T-helper 1 cell treated with Interleukin-12 subunit alpha and Interleukin-12 subunit beta and Interleukin-4 antibody, amounts not matched to agents 30 ng/mL and 1 ng/mL, for 36 hours (primary cell): ENCODE results near the gene CYP4F8. TPM values are rescaled to one million over a fixed set of nuclear protein-coding genes. Genes with fewer than 3 reads are reported as not detected.
"Not testable (repeated sequence)": the region's sequence is repeated elsewhere in the genome, so short reads cannot be mapped to it uniquely, and the experiment has no call there.

Source experiments
- intact Hi-C: fragments of 100-400 bp; cut with micrococcal nuclease; formaldehyde crosslinking; loops from one replicate; pipeline ENCODE4 v1.15.1; 2024
- total RNA-seq: library from RNA; stranded (reverse); gene quantifications from 2 replicates; pipeline ENCODE4 v1.2.3, GENCODE V29; 2022

The CYP4F8 gene
- not detected in 2 replicates for total RNA-seq

DNA sequence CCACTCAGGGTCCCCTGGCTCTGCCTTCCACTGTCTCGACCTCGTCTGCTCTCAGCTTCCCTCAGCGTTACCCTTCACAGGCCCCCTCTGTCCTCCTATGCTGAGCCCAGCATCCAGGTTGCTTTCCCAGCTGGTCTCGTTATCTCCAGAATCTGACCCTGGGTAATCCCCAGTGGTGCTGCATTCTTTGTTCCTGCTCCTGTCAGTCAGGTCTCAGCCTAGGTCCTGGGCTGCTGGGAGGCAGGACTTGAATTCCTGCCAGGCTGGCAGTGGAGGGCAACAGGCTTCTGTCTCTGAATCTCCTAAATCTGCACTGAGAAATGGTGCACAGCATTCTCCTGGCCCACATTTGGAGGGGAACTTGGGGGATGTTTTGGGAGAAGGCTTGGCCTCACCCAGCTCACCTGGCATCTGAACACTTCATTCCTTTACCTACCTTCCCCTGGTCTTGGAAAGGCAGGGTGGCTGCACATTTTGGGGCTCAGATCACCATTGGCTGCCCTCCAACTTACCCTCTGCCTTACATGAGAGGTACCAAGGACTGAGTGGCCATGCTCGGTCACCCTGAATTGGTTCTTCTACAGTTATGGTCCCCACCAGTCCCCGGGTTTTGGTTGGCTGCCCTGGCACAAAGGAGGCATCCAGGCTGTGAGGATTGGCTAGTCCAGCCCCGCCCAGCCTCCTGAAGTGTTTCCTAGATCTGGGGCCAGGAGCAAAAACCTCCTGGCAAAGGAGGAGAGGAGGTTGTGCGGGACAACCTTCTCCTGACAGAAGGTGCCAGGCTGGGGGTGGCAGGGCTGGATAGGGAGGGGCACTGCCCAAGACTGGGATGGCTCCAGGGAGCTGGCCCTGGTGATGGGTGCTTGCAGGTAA, at the start of gene CYP4F8:
CYP4F8 (plus strand) TSS at position 712 of the 873 bp plus-strand sequence. CDS start 399 bp downstream, outside the sequence.
- intact Hi-C loops, result no loop called here

DNA sequence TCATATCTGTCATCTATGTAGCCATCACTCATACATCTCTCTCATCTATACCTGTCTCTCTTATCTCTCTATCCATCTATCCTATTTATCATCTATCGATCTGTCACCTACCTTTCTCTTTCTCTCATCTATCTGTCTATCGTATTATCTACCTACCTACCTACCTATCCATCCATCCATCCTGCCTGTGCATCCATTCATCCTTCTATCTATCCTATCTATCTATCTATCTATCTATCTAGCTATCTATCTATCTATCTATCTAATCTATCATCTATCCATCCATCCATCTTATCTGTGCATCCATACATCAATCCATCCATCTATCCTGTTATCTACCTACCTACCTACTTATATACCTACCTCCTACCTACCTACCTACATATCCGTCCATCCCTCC, 44.6 kb upstream of the CYP4F8 start:
- intact Hi-C loops, result no loop called here

- intact Hi-C loops, result no loop called here
Observed at GRCh38 chr19:15575406-15575805, 39.6 kb upstream of the CYP4F8 start.

GRCh38 chr19:15576526-15577156, 38.4 kb upstream of the CYP4F8 start:
- intact Hi-C loops, result no loop called here

DNA sequence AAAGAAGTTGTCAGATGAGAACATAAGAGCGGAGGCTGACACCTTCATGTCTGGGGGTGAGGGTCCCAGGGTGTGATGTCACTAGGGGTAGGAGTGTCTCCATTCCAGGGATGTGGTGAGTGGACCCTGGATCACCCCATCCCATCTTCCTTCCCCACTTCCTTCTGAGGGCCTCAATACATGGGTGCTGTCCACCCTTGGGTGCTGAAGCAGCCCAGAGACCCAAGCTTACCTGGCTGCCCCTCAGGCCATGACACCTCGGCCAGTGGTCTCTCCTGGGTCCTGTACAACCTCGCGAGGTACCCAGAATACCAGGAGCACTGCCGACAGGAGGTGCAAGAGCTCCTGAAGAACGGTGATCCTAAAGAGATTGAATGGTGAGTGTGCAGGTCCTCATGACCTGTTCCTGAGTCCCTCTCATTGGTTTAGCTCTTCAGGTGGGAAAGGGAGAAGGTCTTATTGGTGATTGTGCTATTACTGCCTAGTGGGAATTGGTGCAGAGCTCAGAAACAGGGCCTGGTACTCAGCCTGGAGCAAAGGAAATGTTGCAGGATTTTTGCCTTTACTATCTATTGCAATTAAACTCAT, 37.7 kb upstream of the CYP4F8 start:
- intact Hi-C loops, result no loop called here

GRCh38 chr19:15583346-15583745, 31.7 kb upstream of the CYP4F8 start:
- intact Hi-C loops, result no loop called here

DNA sequence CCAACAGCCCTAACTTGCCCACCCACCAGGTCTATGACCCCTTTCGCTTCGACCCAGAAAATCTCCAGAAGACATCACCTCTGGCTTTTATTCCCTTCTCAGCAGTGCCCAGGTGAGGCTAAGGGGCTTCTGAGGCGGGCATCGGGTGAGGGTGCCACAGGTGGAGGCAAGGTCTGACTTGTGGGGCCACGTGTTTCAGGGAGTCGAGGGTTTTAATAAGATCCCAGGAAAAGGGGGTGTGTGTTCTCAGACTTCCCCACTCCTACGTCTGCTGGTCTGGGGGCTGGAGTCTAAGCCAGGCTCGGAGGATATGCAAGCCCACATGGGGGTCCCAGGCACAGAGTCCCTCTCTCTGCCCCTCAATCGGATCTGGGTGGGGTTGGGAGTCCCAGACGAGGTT, 30.9 kb upstream of the CYP4F8 start:
- intact Hi-C loops, result loop anchor here (1.0 kb wide), 1 partner anchor 601 kb away; the partner anchor contains the start of gene FAM32A

DNA sequence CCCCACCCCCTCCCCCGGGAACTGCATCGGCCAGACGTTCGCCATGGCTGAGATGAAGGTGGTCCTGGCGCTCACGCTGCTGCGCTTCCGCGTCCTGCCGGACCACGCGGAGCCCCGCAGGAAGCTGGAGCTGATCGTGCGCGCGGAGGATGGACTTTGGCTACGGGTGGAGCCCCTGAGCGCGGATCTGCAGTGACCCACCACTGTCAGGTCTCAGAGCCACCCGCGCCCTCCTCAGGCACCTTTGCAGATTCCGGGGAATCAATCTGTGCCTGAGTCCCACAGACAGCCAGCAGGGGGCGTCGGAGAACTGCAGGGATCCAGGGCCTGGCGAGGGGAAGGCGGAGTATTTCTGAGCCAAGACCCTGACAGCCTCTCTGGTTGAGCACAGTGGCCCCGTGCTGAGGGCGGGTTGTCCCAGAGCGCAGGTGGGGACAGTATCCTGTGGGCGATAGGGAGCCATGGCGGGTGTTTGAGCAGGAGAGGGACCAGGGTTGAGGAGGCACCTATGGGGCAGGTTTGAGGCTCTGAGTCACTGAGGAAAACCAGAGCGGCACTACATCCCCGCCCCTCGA, 30.4 kb upstream of the CYP4F8 start:
- intact Hi-C loops, result loop anchor here (1.0 kb wide), 1 partner anchor 601 kb away; the partner anchor contains the start of gene FAM32A

GRCh38 chr19:15587663-15588062, 27.4 kb upstream of the CYP4F8 start:
- intact Hi-C loops, result no loop called here

GRCh38 chr19:15588265-15588664, 26.8 kb upstream of the CYP4F8 start:
- intact Hi-C loops, result no loop called here

DNA sequence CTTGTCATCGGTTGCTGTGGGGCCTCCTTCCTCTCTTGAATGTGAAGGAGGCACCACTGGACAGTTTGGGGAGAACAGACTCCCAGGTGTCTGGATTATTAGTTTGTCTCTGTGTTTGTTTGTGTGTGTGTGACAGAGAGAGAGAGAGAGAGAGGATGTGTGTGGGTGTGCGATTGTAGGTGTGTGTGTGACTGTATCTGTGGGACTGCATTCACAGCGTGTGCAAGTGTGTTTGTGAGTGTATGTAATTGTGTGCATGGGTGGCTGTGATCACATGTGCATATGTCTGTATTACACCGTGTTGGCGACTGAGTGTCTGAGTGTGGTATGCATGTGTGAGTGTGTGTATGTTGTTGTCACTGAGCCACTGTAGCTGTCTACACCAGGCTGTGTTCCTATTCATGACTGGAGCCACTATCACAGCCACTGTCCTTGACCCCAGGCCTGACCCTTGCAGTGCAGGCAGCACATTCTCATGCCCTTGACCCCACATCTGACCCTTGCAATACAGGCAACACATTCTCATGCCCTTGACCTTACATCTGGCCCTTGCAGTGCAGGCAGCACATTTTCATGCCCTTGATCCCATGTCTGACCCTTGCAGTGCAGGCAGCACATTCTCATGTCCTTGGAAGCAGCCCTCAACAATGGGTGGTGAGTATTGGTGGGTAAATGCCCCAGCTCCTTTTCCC, 25.1 kb upstream of the CYP4F8 start:
- intact Hi-C loops, result no loop called here

GRCh38 chr19:15591796-15592195, 23.2 kb upstream of the CYP4F8 start:
- intact Hi-C loops, result no loop called here

- intact Hi-C loops, result not testable (repeated sequence)
Observed at GRCh38 chr19:15592506-15592905, 22.5 kb upstream of the CYP4F8 start.

DNA sequence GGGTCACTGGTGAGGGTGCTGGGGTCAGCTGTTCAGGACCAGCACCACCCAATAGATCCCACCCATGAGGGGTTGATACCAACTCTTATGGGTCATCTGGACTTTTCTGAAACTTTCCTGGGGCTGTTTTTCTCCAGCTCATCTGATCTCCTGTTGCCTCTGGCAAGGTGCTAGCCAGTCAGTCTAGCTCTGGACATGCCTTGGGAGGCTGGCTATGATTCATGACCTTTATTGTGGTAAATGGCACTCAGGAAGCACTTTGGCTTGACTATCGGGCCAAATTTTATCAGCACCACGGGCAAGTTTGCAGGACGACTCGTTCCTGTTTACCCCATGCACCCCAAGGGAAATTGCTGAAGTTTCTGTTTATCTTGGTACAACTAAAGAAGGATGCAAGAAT, 21.3 kb upstream of the CYP4F8 start:
- intact Hi-C loops, result not testable (repeated sequence)

DNA sequence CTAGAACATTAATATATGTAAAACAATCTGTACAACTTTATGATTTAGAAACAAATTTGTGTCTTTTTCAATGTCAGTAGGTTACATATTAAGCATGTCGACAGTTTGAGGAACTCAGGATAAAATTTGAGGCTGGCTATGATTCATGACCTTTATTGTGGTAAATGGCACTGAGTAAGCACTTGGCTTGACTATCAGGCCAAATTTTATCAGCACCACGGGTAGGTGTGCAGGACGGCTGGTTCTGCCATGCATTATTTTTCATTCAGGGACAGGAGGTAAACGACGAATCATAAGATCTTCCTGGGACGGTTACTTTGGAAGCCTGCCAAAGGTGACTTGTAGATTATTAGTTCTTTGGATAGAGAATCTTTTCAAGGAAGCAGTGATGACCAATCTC, 19.9 kb upstream of the CYP4F8 start:
- intact Hi-C loops, result no loop called here

DNA sequence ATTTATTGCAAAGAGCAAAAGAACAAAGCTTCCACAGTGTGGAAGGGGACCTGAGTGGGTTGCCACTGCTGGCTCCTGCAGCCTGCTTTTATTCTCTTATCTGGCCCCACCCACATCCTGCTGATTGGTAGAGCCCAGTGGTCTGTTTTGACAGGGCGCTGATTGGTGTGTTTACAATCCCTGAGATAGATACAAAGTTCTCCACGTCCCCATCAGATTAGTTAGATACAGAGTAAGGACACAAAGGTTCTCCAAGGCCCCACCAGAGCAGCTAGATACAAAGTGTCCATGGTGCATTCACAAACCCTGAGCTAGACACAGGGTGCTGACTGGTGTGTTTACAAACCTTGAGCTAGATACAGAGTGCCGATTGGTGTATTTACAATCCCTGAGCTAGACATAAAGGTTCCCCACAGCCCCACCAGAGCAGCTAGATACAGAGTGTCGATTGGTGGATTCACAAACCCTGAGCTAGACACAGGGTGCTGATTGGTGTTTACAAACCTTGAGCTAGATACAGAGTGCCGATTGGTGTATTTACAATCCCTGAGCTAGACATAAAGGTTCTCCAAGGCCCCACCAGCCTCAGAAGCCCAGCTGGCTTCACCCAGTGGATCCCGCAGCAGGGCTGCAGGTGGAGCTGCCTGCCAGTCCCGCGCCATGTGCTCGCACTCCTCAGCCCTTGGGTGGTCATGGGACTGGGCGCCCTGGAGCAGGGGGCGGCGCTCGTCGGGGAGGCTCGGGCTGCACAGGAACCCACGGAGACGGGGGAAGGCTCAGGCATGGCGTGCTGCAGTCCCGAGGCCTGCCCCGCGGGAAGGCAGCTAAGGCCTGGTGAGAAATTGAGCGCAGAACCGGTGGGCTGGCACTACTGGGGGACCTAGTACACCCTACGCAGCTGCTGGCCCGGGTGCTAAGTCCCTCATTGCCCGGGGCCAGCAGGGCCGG, 6.8 kb upstream of the CYP4F8 start:
- intact Hi-C loops, result not testable (repeated sequence)

DNA sequence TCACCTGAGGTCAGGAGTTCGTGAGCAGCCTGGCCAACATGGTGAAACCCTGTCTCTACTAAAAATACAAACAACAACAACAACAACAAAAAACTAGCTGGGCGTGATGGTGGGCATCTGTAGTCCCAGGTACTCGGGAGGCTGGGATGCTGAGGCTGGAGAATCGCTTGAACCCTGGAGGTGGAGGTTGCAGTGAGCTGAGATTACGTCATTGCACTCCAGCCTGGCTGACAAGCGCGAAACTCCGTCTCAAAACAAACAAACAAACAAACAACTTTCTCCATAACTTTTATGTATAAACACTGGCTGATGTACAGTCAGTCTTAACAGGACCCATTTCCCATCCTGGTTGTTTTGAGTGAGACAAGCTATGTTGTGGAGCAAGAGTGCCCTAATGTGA, 5.8 kb upstream of the CYP4F8 start:
- intact Hi-C loops, result no loop called here

DNA sequence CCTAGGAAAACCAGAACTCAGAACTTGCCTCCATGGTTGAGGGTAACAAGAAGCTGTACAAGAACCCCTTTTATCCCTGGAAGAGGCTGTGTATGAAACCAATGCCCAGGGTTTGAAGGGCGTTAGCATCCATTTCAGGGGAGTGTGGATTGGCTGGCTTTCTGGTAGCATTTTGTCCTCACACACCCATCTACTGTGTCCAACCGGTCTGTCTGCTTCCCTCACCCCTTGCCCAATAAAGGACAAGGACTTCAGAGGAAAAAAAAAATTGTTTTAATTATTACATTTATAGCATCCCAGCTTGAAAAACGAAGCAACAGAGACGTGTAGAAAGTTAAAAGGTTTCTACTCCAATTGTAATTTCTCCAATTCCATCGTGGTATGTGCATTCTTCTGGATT, 2.7 kb upstream of the CYP4F8 start:
- intact Hi-C loops, result no loop called here

- intact Hi-C loops, result no loop called here
Observed at GRCh38 chr19:15613338-15613737, 1.7 kb upstream of the CYP4F8 start.

- intact Hi-C loops, result no loop called here
Observed at GRCh38 chr19:15615526-15615925, 508 bp downstream of the CYP4F8 start.
